Activated T-helper 2 cell treated with anti-CD3 and anti-CD28 coated beads, Interferon-gamma antibody, Interleukin-2, Interleukin-4, amounts not matched to agents 10 μg/mL and 5 μg/mL and 100 μg/mL, durations not matched to agents 14 hours and 24 hours and 36 hours (primary cell): Measurements from ENCODE around the gene COMMD7. TPM values are rescaled to one million over a fixed set of nuclear protein-coding genes. Genes with fewer than 3 reads are reported as not detected.
"Not testable (repeated sequence)": the region's sequence is repeated elsewhere in the genome, so short reads cannot be mapped to it uniquely, and the experiment has no call there.

Experiments used
- DNase-seq: peaks from one replicate; pipeline ENCODE4 v3.0.0; 2021; ENCODE audit warnings: low spot score
- H3K27ac Mint-ChIP-seq: one replicate; pipeline ENCODE4 v1.8.0; 2021; ENCODE audit warnings: mixed read lengths
- H3K27me3 Mint-ChIP-seq: one replicate; pipeline ENCODE4 v1.8.0; 2021; ENCODE audit warnings: low read depth, mixed read lengths
- H3K36me3 Mint-ChIP-seq: one replicate; pipeline ENCODE4 v1.8.0; 2021; ENCODE audit warnings: low read depth, mixed read lengths
- H3K4me1 Mint-ChIP-seq: one replicate; pipeline ENCODE4 v1.8.0; 2021; ENCODE audit warnings: low read depth, mixed read lengths
- H3K4me3 Mint-ChIP-seq: one replicate; pipeline ENCODE4 v1.8.0; 2021; ENCODE audit warnings: low read depth, mild to moderate bottlenecking, moderate library complexity, mixed read lengths
- H3K9me3 Mint-ChIP-seq: one replicate; pipeline ENCODE4 v1.8.0; 2021; ENCODE audit warnings: mixed read lengths
- intact Hi-C: fragments of 100-400 bp; cut with micrococcal nuclease; formaldehyde crosslinking; loops from one replicate; pipeline ENCODE4 v1.15.1; 2023
- total RNA-seq: library from RNA; stranded (reverse); gene quantifications from 2 replicates; pipeline ENCODE4 v1.2.3, GENCODE V29; 2022

Gene COMMD7
- total RNA-seq, 1 donor from 2014 or later, result 55.7 TPM

DNA sequence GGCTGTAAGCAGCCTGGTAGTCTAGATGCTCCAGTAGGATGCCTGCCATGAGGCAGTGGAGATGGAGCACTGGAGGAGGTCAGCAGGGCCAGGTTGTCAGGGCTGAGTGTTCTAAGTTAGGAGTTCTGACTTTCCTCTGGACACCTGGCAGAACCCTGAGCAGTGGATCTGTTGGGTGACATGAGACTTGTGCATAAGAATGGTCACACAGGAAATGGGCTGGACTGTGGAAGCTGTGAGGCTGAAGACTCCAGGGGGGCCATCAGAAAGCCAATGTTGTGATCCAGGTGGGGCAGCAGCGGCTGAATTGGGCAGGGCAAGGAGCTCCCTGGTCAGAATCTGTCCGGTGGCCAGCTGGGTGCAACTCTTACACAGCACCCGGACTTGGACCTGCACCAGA is 45.7 kb downstream of the COMMD7 start:
- no peak for DNase-seq
- Mint-ChIP-seq H3K27ac (no peak overlapping the region), H3K4me3 (no peak overlapping the region), H3K27me3 (no peaks in the 10 kb centered on the region), H3K36me3 (peaks cover 34% of the 10 kb centered on the region), H3K9me3 (no peaks in the 10 kb centered on the region), H3K4me1 (no peaks in the 10 kb centered on the region)
- intact Hi-C loops, result no loop called here

DNA sequence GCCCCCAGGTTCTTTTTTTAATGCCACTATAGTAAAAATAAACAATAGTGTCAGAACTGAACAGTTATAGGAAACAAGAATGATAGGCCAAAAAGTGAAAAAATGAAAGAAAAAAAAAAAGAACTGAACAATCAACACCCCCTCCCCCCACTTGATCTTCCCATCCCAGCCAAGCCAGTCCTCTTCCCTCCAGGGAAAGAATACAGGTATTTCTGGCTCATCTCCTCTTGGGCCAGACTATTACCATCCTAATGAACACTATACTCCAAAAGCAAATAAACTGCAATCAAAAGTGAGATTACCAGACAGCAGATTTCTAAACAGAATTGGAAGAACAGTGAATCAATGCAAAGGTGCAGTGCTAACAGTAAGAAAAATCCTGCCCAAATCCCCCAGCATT is 48.2 kb downstream of the COMMD7 start:
- peaks cover 16% of the 10 kb centered on the region for H3K36me3 Mint-ChIP-seq
- no peaks in the 10 kb centered on the region for H3K9me3 Mint-ChIP-seq
- H3K4me3 Mint-ChIP-seq, result no peak overlapping the region
- intact Hi-C loops, result no loop called here
- no peak for DNase-seq
- no peaks in the 10 kb centered on the region for H3K27me3 Mint-ChIP-seq
- H3K27ac Mint-ChIP-seq, result no peak overlapping the region
- H3K4me1 Mint-ChIP-seq, result no peaks in the 10 kb centered on the region

DNA sequence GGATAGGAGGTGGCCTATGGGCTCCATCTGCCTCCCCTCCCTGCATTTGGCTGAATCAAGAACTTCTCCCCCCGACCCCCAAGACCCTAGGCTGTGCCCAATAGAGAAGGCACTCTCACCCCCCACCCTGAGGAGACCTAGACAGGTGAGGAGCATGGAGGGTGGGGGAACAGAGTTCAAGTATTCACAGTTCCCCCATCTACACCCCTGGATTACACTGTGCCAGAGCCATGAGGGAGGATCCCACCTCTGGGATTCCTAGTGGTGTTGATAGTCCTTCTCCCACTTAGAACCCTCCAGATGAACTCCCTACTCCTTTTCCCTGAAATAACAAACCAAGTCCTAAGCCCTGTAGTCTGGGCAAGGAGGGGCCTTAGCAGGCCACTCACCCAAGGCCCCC is 54.3 kb downstream of the COMMD7 start:
- H3K4me3 Mint-ChIP-seq, intact Hi-C loops, H3K9me3 Mint-ChIP-seq, H3K36me3 Mint-ChIP-seq, H3K27ac Mint-ChIP-seq, DNase-seq, H3K27me3 Mint-ChIP-seq, H3K4me1 Mint-ChIP-seq: not testable (repeated sequence)

DNA sequence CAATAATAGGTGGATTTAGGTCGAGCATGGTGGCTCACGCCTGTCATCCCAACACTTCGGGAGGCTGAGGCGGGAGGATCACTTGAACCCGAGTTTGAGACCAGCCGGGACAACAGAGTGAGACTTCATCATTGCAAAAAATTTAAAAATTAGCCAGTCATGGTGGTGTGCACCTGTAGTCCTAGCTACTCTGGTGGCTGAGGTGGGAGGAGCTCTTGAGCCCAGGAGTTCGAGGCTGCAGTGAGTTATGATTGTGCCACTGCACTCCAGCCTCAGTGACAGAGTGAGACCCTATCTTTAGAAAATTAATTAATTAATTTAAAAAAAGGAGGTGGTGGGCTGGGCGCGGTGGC is 56.1 kb downstream of the COMMD7 start:
- DNase-seq, result no peak
- Mint-ChIP-seq H3K27me3 (no peaks in the 10 kb centered on the region), H3K9me3 (no peaks in the 10 kb centered on the region), H3K36me3 (no peaks in the 10 kb centered on the region), H3K4me1 (peaks cover 4% of the 10 kb centered on the region), H3K27ac (no peak overlapping the region), H3K4me3 (no peak overlapping the region)
- intact Hi-C loops, result no loop called here

DNA sequence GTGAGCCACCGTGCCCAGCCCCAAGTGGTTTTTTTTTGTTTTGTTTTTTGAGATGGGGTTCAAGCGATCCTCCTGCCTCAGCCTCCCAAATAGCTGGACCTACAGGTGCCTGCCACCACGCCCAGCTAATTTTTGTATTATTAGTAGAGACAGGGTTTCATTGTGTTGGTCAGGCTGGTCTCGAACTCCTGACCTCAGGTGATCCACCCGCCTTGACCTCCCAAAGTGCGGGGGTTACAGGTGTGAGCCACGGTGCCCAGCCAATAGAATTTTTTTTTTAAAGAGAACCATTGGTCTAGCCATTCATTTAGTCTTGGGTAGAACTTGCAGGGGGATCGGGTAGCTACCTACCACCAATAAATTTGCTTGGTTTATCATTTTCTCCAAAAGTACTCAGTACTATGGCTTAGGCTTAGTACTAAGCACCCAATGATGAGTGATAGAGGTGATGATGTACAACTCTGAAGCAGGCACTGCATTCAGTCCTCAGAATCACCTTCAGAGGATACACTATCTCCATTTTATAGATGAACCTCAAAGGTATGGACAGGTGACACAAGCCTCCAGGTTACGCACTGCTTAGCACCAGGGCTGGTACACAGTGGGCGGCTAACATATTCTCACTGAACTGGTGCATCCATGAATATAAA is 56.6 kb downstream of the COMMD7 start:
- Mint-ChIP-seq H3K36me3 (no peaks in the 10 kb centered on the region), H3K9me3 (no peaks in the 10 kb centered on the region), H3K4me3 (no peak overlapping the region), H3K4me1 (peaks cover 7% of the 10 kb centered on the region), H3K27me3 (no peaks in the 10 kb centered on the region), H3K27ac (no peak overlapping the region)
- DNase-seq, result no peak
- intact Hi-C loops, result no loop called here

DNA sequence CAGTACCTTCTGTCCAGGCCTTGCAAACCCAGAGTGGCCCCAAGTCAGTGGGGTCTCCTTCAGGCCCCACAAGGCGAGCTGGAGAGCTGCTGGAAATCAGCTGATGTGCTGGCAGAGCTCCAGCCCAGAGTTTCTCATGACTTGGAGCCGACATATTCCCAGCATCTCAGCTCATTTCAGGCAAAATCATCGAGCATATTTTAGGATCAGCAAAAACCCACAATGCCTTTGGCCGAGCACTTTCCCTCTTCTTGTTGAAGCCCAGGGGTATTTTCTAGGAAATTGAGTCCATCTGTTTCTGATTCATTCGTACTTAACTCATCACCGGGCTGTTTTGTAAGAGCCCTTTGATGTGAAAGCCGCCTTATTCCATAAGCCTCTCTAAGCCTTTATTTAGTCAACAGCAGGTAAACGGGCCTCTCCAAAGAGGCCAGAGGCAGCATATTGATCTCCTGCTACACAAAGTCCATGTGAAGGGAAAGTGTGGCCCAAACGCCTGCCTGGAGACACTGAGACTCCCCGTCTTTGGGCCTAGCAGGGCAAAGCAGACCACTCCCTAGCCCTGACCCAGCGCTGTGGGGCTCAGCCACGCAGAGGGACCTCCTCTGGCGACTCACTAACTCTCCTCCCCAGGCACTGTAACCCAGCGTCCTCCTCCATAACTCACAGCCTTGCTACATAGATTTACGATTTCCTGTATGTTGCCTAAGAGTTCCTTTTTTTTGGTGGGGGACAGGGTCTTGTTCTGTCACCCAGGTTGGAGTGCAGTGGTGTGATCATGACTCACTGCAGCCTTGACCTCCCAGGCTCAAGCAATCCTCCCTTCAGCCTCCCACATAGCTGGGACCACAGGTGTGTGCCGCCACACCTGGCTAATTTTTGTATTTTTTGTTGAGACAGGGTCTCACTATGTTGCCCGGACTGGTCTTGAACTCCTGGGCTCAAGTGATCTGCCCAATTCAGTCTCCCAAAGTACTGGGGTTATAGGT is 57.4 kb downstream of the COMMD7 start:
- DNase-seq, result no peak
- H3K27me3 Mint-ChIP-seq, result no peaks in the 10 kb centered on the region
- intact Hi-C loops, result no loop called here
- no peaks in the 10 kb centered on the region for H3K36me3 Mint-ChIP-seq
- H3K4me3 Mint-ChIP-seq, result no peak overlapping the region
- no peaks in the 10 kb centered on the region for H3K9me3 Mint-ChIP-seq
- peaks cover 12% of the 10 kb centered on the region for H3K4me1 Mint-ChIP-seq
- H3K27ac Mint-ChIP-seq, result no peak overlapping the region

DNA sequence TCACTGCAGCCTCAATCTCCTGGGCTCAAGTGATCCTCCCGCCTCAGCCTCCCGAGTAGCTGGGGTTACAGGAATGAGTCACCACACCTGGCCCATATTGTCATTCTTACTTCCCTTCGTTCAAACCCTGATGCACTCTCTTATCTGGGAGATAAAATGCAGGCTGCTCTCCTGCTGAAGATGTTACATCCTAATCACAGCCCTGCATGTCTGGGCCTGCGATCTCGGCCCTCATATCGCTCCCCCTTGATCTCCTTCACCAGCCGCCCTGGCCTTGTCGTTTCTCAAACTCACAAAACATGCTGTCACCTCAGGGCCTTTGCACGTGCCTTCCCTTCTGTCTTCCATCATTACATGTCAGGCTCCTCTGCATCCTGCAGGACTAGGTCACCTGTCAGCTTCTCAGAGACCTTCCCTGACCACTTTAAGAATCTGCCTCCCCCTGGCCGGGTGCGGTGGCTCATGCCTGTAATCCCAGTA is 60.7 kb downstream of the COMMD7 start:
- Mint-ChIP-seq H3K27ac (no peak overlapping the region), H3K4me3 (no peak overlapping the region), H3K27me3 (no peaks in the 10 kb centered on the region), H3K9me3 (no peaks in the 10 kb centered on the region), H3K4me1 (peaks cover 14% of the 10 kb centered on the region), H3K36me3 (no peaks in the 10 kb centered on the region)
- intact Hi-C loops, result no loop called here
- no peak for DNase-seq

DNA sequence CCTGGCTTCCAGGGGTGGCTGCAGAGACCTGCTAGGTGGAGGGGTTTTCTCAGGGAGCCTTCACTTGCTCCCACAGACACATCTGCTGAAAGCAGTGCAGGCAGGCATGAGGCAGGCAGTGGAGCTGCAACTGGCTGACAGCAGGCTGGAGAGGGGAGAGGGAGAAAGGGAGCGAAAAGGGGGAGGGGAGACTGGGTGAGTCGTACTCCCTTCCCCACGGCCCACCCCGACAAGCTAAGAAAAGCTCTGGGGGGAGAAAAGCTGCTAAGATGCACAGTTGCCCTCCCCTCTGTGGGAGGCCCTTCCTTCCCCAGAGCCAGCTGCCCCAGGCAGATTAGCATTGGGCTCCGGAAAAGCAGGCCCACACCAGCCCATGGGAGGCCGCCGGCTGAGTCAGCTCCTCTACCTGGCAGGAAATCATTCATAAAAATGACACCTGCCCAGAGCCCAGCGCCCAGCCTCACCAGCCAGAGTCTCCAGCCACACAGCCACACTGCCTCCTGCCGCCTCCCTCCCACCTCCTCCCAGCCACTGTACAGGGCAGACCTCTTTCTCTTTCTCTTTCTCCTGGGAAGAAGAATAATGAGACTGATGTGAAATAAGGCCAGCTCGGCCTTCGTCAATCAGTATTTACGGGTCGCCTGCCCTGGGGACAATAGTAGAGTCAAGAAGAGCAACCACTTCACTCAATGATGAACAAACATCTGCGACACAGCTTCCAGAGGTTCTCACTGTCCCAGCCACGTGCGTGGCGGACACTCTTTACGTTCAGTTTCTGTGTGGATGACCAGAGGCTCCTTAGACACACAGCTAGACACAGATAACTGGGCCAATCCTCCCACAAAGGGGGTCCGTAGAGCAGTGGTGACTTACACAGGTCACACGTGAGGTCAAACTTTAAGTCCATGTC is 61.8 kb downstream of the COMMD7 start:
- DNase-seq, result no peak

DNA sequence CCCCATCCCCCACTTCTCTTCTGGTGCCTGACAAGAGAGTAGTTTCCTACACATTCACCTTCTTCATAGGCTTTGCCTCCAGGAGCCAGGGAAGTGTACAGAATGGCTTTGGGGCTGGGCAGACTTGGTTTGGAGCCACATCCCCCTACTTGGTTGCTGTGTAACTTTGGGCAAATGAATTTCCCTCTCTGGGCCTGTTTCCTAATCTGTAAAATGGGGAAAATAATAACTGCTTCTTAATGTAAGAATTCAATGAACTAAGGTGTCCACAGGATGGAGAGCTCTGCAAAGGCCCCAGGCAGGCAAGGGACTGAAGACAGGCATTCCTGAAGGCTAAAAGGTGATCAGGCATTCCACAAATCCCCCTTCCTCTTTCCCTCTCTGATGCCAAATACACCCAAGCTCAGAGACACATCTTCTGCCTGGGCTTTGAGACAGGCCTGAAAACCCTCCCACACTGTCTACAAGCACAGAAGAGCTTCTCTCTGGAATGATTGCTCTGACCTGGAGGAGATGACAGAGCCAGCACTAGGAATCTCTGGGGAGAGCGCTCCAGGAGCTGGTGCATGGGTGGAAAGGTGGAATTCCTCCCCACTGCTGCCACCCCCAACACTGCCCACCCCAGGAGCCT is 62.6 kb downstream of the COMMD7 start:
- Mint-ChIP-seq H3K4me3 (no peak overlapping the region), H3K36me3 (no peaks in the 10 kb centered on the region), H3K9me3 (no peaks in the 10 kb centered on the region), H3K27me3 (no peaks in the 10 kb centered on the region), H3K4me1 (peaks cover 14% of the 10 kb centered on the region), H3K27ac (no peak overlapping the region)
- no peak for DNase-seq
- intact Hi-C loops, result no loop called here

More for the DNA sequence above, 61.8 kb downstream of the COMMD7 start:
- Mint-ChIP-seq H3K27ac (no peak overlapping the region), H3K4me3 (no peak overlapping the region), H3K4me1 (peaks cover 14% of the 10 kb centered on the region), H3K9me3 (no peaks in the 10 kb centered on the region), H3K27me3 (no peaks in the 10 kb centered on the region), H3K36me3 (no peaks in the 10 kb centered on the region)
- intact Hi-C loops, result no loop called here

DNA sequence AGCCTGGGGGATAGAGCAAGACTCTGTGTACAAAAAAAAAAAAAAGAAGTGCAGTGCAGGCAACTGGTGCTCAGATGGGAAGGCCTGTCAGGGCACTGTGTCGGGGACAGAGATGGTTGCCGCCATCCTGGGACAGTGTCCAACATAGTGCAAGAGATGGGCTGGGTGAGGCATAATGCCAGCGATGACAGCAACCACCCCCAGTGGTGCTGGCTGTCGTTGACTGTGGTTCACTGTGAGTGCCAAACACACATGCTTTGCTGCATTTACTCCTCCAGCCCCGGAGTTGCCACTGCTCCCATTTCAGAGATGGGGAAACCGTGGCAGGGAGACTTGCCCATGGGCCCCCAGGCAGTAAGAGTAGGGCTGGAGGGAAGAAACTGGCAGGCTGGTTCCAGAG is 64.3 kb downstream of the COMMD7 start:
- H3K9me3 Mint-ChIP-seq, result no peaks in the 10 kb centered on the region
- peaks cover 16% of the 10 kb centered on the region for H3K4me1 Mint-ChIP-seq
- intact Hi-C loops, result no loop called here
- H3K27ac Mint-ChIP-seq, result no peak overlapping the region
- no peaks in the 10 kb centered on the region for H3K27me3 Mint-ChIP-seq
- H3K4me3 Mint-ChIP-seq, result no peak overlapping the region
- H3K36me3 Mint-ChIP-seq, result no peaks in the 10 kb centered on the region
- DNase-seq, result no peak

DNA sequence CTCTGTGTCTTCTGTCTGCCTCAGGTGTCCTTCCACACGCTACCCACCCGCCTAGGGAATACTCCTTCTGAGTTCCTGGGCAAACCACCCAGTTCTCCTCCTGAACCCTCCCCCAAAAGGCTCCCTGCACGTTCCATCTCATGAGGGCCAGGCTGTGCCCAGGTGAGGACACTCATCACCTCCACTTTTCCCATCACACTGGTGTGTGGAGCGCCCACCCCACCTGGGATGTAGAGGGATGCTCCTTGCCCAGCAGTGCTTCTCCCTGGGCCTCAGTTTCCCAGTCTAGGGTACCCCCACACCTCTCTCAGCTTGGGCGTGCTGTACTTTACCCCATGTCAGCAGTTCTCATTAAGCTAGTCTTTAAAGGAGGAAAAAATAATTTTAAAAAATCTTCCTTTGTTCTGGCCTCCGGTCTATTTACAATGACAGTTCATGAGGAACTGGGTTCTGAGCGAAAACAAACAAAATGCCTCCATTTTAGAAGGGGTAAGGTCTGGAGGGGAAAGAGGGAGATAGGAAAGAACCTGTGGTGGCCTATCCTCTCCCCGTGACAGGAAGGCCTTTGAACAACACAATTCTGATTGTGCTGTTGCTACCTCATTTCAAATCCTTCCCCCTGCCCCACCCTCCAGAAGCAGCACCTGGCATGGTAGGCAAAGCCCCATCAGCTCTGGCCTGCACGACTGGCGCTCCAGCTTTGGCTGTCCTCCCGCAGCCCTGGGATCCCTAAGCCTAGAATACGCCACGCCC is 67.9 kb downstream of the COMMD7 start:
- Mint-ChIP-seq H3K4me3 (no peak overlapping the region), H3K27me3 (no peaks in the 10 kb centered on the region), H3K36me3 (no peaks in the 10 kb centered on the region), H3K27ac (no peak overlapping the region), H3K9me3 (no peaks in the 10 kb centered on the region), H3K4me1 (peaks cover 18% of the 10 kb centered on the region)
- intact Hi-C loops, result no loop called here
- no peak for DNase-seq
